Stimulated activated CD4-positive, alpha-beta T cell treated with anti-CD3 and anti-CD28 coated beads, Interleukin-1b, Interleukin-23, amount 100 ng/mL, for 24 hours (primary cell): ENCODE data around the gene ALG9.

ENCODE experiments used
- DNase-seq, 4 experiments: peaks; one replicate each; pipeline ENCODE4 v3.0.0-alpha.2; 2020; ENCODE audit warnings: low read depth in 4 of 4, low spot score in 1 of 4

Gene ALG9

GRCh38 chr11:111879637-111879960, 8.2 kb upstream of the ALG9 start:
- no peak for DNase-seq

GRCh38 chr11:111878849-111879636, 7.7 kb upstream of the ALG9 start, which contains the start of the genes CFAP68 and FDXACB1:
Gene CFAP68, plus strand, starts transcription at chr11:111879541. Its CDS starts 20 bp downstream, at chr11:111879561.
Gene FDXACB1, minus strand, starts transcription at chr11:111879165. Its CDS starts 33 bp downstream, at chr11:111879132.
- DNase-seq: peak; percentile 79 to 96 (median 90)

GRCh38 chr11:111878385-111878848, 7.0 kb upstream of the ALG9 start:
- no peak for DNase-seq

- no peak for DNase-seq
These were observed 346 bp upstream of the ALG9 start for GRCh38 chr11:111871693-111872161.

- DNase-seq: no peak
These were observed 877 bp downstream of the ALG9 start for GRCh38 chr11:111870522-111870885.

GRCh38 chr11:111870113-111870512, 1.3 kb downstream of the ALG9 start:
- no peak for DNase-seq

- DNase-seq: no peak
These were observed 11.1 kb downstream of the ALG9 start for GRCh38 chr11:111860257-111860656.

- no peak for DNase-seq
These were observed 15.9 kb downstream of the ALG9 start for GRCh38 chr11:111855506-111855905.

- no peak for DNase-seq
These were observed 19.3 kb downstream of the ALG9 start for GRCh38 chr11:111852103-111852502.

- DNase-seq: no peak
These were observed 19.7 kb downstream of the ALG9 start for GRCh38 chr11:111851636-111852035.

GRCh38 chr11:111851067-111851466, 20.3 kb downstream of the ALG9 start:
- no peak for DNase-seq

GRCh38 chr11:111849631-111850030, 21.8 kb downstream of the ALG9 start:
- no peak for DNase-seq

- no peak for DNase-seq
These were observed 24.7 kb downstream of the ALG9 start for GRCh38 chr11:111846636-111847035.

- no peak for DNase-seq
These were observed 25.3 kb downstream of the ALG9 start for GRCh38 chr11:111846063-111846462.

GRCh38 chr11:111845276-111846028, 25.9 kb downstream of the ALG9 start:
- DNase-seq: no peak

- DNase-seq: no peak
These were observed 27.7 kb downstream of the ALG9 start for GRCh38 chr11:111843661-111844060.

- peak; percentile 79 to 88 (median 84) for DNase-seq
These were observed 29.9 kb downstream of the ALG9 start for GRCh38 chr11:111841370-111842053.

GRCh38 chr11:111840143-111840542, 31.2 kb downstream of the ALG9 start:
- no peak for DNase-seq

GRCh38 chr11:111838054-111838453, 33.3 kb downstream of the ALG9 start:
- DNase-seq: no peak

GRCh38 chr11:111837366-111837891, 34.0 kb downstream of the ALG9 start:
- DNase-seq: no peak

- DNase-seq: no peak
These were observed 34.7 kb downstream of the ALG9 start for GRCh38 chr11:111836721-111837120.
